GM06990 (cell line): Measurements from ENCODE around the gene FAM13B.
A peak's percentile ranks its signal among the peaks of the same experiment; 100 is the strongest.
"Not testable (repeated sequence)": the region's sequence is repeated elsewhere in the genome, so short reads cannot be mapped to it uniquely, and the experiment has no call there.

Experiments
- DNase-seq: peaks from one replicate; pipeline ENCODE4 v3.0.0-alpha.2; 2011; ENCODE audit not compliant: insufficient read length; ENCODE audit errors: extremely low read depth
- H3K27me3 ChIP-seq: replicated peaks from 2 replicates; pipeline ENCODE4 v1.6.0; 2011; ENCODE audit warnings: low read length; ENCODE audit not compliant: control insufficient read depth, insufficient read depth
- H3K36me3 ChIP-seq: 2 replicates; pipeline ENCODE4 v1.5.1; 2011; ENCODE audit warnings: low read length; ENCODE audit not compliant: control insufficient read depth, insufficient read depth
- H3K4me3 ChIP-seq: replicated peaks from 2 replicates; pipeline ENCODE4 v1.5.1; 2011; ENCODE audit warnings: low read depth, mild to moderate bottlenecking, control low read depth, low read length
- TF ChIP-seq, protein P1 (sequence below): IDR thresholded peaks from 2 replicates; pipeline ENCODE4 v1.5.1; 2011; ENCODE audit warnings: low read length, control low read depth, mild to moderate bottlenecking, inconsistent platforms; ENCODE audit not compliant: insufficient read depth, poor library complexity, severe bottlenecking

Gene FAM13B

DNA sequence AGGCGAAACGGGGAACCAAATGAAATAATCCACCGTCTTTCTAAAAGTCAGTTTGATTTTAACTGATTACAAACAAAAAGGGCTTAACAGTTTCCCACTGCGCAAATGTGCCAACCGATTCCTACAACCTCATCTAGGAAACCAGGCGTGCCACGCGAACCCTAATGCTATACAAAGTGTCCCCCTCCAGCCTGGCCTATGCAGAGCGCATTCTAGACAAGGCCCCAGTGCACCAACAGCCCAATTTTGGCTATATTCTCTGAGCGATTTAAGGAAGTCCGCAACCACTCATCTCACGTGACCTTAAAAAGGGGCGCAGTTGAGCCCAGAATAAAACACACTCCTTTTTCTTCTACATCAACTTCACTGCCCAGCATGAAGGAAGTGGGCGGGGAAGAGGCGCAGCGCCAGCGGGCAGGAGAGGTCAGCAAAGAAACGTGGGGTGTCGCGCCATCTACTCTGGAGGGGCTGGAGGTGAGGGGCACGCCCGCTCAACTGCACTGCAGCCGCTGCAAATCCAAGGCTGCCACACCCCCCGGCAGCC lies 779 bp downstream of the FAM13B start:
- Histone ChIP-seq H3K27me3 (no peaks in the 10 kb centered on the region), H3K4me3 (peak overlapping the region; percentile 95), H3K36me3 (no peaks in the 10 kb centered on the region; the same call in 1 of the 2 replicates)
- TF ChIP-seq, protein P1, sequence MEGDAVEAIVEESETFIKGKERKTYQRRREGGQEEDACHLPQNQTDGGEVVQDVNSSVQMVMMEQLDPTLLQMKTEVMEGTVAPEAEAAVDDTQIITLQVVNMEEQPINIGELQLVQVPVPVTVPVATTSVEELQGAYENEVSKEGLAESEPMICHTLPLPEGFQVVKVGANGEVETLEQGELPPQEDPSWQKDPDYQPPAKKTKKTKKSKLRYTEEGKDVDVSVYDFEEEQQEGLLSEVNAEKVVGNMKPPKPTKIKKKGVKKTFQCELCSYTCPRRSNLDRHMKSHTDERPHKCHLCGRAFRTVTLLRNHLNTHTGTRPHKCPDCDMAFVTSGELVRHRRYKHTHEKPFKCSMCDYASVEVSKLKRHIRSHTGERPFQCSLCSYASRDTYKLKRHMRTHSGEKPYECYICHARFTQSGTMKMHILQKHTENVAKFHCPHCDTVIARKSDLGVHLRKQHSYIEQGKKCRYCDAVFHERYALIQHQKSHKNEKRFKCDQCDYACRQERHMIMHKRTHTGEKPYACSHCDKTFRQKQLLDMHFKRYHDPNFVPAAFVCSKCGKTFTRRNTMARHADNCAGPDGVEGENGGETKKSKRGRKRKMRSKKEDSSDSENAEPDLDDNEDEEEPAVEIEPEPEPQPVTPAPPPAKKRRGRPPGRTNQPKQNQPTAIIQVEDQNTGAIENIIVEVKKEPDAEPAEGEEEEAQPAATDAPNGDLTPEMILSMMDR: no peak
- peak; percentile 87 for DNase-seq

DNA sequence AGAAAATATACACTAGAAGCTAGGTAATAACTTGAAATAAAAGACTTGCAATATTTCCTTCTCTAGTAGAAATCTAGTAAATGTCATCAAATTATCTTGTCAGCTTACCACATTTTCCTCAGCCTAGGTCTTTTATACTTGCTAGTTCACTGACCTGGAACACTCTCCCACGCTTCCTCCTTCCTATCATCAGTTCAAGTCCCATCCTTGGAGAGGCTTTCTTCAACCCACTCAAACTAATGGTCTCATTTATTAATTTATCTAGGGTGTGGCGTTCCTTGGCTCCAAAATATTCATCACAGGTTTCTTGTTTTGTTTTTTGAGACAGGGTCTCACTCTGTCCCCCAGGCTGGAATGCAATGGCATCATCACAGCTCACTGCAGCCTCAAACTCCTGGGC lies 2.9 kb downstream of the FAM13B start:
- no peak for DNase-seq
- Histone ChIP-seq H3K36me3 (no peaks in the 10 kb centered on the region; the same call in 1 of the 2 replicates), H3K27me3 (no peaks in the 10 kb centered on the region), H3K4me3 (peak overlapping the region; percentile 54)
- TF ChIP-seq, protein P1: no peak

DNA sequence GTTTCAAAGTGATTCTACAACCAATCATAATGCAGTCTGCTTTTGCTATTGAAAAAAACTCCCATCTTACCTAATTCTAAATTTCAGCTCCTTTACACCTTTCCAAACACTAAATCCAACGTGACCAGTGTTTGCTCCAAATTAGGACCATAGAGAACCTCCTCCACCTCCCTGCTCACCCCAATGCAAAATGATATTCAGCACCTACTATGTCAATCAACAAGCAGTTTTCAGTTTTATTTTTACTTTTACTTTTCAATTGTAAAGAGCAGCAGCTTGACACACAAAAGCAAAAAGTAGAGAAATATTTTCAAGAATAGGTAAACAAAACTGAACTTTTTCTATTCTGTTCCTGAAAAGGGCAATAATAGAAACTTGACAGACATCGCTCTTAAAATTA lies 3.4 kb downstream of the FAM13B start:
- no peaks in the 10 kb centered on the region for H3K27me3 ChIP-seq
- no peak for DNase-seq
- peak overlapping the region; percentile 54 for H3K4me3 ChIP-seq
- no peaks in the 10 kb centered on the region; the same call in 1 of the 2 replicates for H3K36me3 ChIP-seq
- TF ChIP-seq, protein P1: no peak

DNA sequence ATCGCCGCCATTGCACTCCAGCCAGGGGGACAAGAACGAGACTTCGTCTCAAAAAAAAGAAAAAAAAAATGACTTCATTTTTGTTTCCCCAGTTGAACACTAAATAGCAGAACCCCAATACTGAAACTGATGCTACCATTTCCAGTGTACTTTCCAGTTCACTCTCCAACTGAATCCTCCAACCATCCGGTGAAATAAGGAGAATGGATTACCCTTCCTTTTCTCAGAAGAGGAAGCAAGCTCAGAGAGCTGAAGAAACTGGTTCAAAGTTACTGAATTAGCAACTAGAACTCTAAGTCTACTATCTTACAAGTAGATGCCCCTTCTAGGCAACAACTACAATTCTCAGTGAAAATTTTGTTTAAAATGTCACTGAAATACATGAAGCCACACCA lies 3.9 kb downstream of the FAM13B start:
- Histone ChIP-seq H3K4me3 (peak overlapping the region; percentile 54), H3K36me3 (no peaks in the 10 kb centered on the region; the same call in 1 of the 2 replicates), H3K27me3 (no peaks in the 10 kb centered on the region)
- TF ChIP-seq, protein P1: no peak
- no peak for DNase-seq

DNA sequence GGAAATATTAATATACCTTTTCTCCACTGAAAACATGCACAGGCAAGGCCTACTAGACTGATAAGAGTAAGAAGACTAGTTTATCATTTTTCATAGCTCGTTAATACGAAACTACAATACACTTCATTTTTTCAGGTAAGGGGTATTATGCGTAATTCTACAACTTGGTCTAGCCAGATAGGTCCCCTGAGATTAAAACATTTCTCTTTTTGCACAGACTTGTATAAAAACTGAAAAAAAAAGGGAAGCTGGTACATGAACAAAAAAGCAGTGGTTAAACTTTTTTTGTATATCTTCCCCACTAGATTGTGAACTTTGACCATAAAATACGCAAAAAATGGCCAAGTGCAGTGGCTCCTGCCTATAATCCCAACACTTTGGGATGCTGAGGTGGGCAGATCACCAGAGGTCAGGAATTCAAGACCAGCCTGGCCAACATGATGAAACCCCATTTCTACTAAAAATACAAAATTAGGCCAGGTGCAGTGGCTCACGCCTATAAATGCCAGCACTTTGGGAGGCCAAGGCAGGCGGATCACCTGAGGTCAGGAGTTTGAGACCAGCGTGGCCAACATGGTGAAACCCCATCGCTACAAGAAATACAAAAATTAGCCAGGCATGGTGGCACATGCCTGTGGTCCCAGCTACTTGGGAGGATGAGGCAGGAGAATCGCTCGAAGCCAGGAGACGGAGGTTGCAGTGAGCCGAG lies 4.5 kb downstream of the FAM13B start:
- H3K36me3 ChIP-seq, H3K27me3 ChIP-seq: not testable (repeated sequence)
- DNase-seq: peak; percentile 24
- peak overlapping the region; percentile 54 for H3K4me3 ChIP-seq

DNA sequence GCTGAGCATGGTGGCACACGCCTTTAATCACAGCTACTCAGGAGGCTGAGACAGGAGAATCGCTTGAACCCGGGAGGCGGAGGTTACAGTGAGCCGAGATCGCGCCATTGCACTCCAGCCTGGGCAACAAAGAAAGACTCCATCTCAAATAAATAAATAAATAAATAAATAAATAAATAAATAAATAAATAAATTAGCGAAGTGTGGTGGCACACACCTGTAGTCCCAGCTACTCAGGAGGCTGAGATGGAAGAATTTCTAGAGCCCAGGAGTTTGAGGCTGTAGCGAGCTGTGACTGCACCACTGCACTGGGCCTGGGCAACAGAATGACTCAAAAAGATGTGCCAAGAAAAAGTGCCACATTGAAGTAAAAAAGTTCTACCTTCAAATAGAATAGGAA lies 6.1 kb downstream of the FAM13B start:
- H3K36me3 ChIP-seq, H3K27me3 ChIP-seq, DNase-seq, H3K4me3 ChIP-seq: not testable (repeated sequence)
